A204.1 (cell line): ENCODE measurements around the gene YIPF2.

ENCODE experiments used
- FAIRE-seq: peaks from 2 replicates; lab custom pipeline; 2012; peaks lifted over from hg19 to GRCh38; lab: Jason Lieb, UNC

Gene YIPF2

DNA sequence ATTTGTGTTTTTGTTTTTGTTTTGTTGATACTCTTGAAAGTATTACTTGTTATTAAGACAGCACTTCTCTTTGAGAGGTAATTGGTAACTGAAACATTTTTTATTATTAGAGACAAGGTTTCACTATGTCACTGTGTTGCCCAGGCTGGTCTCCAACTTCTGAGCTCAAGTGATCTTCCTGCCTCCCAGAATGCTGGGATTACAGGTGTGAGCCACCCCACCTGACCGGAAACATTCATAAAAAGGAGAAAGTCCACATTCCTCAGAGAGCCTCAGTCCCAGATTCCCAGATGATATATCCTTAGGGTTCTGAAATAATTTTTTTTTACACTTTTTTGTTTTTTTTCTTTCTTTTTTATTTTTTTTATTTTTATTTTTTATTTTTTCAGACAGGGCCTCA is 54.4 kb downstream of the YIPF2 start:
- no peak for FAIRE-seq

DNA sequence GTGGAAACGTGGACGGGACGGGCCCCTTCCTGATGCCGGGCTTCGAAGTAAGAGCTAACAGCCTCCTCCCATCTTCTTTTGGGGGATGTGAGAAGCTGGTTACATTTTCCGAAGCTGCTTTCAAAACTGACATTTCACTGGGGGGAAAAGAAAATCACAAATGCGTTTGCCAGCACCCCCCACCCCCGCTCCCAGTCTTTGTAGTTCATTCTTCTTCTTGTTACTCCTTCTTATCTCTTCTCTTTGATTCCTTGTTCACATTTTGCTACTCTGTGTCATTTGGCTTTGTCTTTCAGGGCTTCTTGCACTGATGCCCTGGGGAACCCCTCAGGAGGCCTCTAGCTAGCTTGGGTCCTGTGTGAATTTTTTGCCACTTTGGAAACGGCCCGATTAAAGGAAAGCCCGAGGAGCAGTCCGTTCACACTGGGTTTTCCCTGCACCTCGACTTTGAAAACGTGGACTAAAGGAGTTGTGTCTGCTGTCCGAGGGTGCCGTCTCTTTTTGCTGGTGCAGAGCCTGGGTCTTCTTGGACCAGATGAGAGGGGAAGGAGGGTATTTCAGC is 55.8 kb downstream of the YIPF2 start:
- FAIRE-seq: no peak
